Measurements from ENCODE around the gene MOB1A. TPM values are rescaled to one million over a fixed set of nuclear protein-coding genes. Genes with fewer than 3 reads are reported as not detected.
"Not testable (repeated sequence)": the region's sequence is repeated elsewhere in the genome, so short reads cannot be mapped to it uniquely, and the experiment has no call there.

The MOB1A gene
- total RNA-seq, 1 experiment from 2014 or later: 95.1 TPM

DNA sequence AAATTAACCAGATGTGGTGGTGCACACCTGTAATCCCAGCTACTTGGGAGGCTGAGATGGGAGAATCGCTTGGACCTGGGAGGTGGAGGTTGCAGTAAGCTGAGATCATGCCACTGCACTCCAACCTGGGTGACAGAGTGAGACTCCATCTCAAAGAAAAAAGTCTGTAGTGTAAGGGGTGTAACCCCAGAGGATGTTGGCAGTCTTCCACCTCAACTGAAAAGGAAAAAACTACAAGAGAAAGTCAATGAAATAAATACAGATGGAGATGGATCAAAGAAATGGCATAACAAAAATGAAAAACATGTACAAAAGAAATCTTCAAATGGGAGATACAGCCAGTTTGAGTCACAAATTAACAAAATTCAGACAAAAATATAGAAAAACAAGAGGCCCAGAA, 56.8 kb downstream of the MOB1A start:
- H3K9ac ChIP-seq (ENCODE audit: extremely low read depth, insufficient read length, low read length); H3K4me1 Mint-ChIP-seq; DNase-seq; H4K20me1 ChIP-seq (ENCODE audit: control insufficient read depth, insufficient read depth, insufficient read length); H3K27me3 Mint-ChIP-seq (ENCODE audit: low read depth); H2BK5ac ChIP-seq (ENCODE audit: insufficient read length, low read length); H3K18ac ChIP-seq (ENCODE audit: insufficient read length, low read depth, low read length); H3K56ac ChIP-seq (ENCODE audit: insufficient read length, low read depth, low read length); H3K4me1 ChIP-seq (ENCODE audit: insufficient read depth, low read length); H2AFZ ChIP-seq (ENCODE audit: low read length); H3K4me2 ChIP-seq (ENCODE audit: insufficient read depth, insufficient read length, low read length); H3T11ph ChIP-seq (ENCODE audit: low read length); H2AK5ac ChIP-seq (ENCODE audit: insufficient read length, low read length); H3K36me3 Mint-ChIP-seq (ENCODE audit: insufficient read depth in 1 of 3, low read depth in 3 of 3); H3K79me2 ChIP-seq (ENCODE audit: insufficient read depth, low read length); H4K8ac ChIP-seq (replicated peaks; ENCODE audit: insufficient read length, low read depth, low read length); H3K27ac Mint-ChIP-seq; H4K5ac ChIP-seq (ENCODE audit: insufficient read length, low read depth, low read length); H3K27ac ChIP-seq (ENCODE audit: insufficient read length, low read depth, low read length); H3K23ac ChIP-seq (ENCODE audit: insufficient read length, low read depth, low read length); H2BK15ac ChIP-seq (ENCODE audit: low read depth, low read length); H4K91ac ChIP-seq (ENCODE audit: insufficient read length, low read depth, low read length); H3K23me2 ChIP-seq (ENCODE audit: insufficient read length, low read depth, low read length, poor library complexity, severe bottlenecking); H2BK12ac ChIP-seq (ENCODE audit: insufficient read length, low read depth, low read length); H2BK20ac ChIP-seq (ENCODE audit: low read depth, low read length, poor library complexity, severe bottlenecking); H3K27me3 ChIP-seq (ENCODE audit: insufficient read depth, low read length); H2BK120ac ChIP-seq (ENCODE audit: low read depth, low read length, poor library complexity, severe bottlenecking); H3K79me1 ChIP-seq (ENCODE audit: insufficient read depth, low read depth, low read length, poor library complexity, severe bottlenecking); H3K4ac ChIP-seq (ENCODE audit: low read depth, low read length); H3K4me3 Mint-ChIP-seq; H3K14ac ChIP-seq (ENCODE audit: insufficient read depth, low read length): not testable (repeated sequence)
- peaks cover 13% of the 10 kb centered on the region for H3K9me3 ChIP-seq (ENCODE audit: control insufficient read depth, low read depth, low read length)
- H3K9me3 Mint-ChIP-seq: peaks cover 16 to 18% of the 10 kb centered on the region in 2 experiments
- WGBS (ENCODE audit: extremely low coverage, insufficient read length, low lambda C conversion rate): no CpG with 5 or more reads among the region's 1 CpG

Data from H9 (cell line).